Astrocyte (in vitro differentiated cells and primary cell): ENCODE data around the gene ZNF155. TPM values are rescaled to one million over a fixed set of nuclear protein-coding genes. Genes with fewer than 3 reads are reported as not detected.
A peak's percentile ranks its signal among the peaks of the same experiment; 100 is the strongest.

Source experiments
- DNase-seq: peaks from one replicate; pipeline ENCODE4 v3.0.0-alpha.2; 2010; ENCODE audit warnings: low read depth
- FAIRE-seq: peaks from 2 replicates; lab custom pipeline; 2011; peaks lifted over from hg19 to GRCh38; lab: Jason Lieb, UNC
- H2AFZ ChIP-seq: 2 replicates; pipeline ENCODE4 v1.6.0; 2012; ENCODE audit warnings: low read depth, low read length, inconsistent platforms
- H3K27ac ChIP-seq: 2 replicates; pipeline ENCODE4 v1.5.1; 2011; ENCODE audit warnings: low read depth, low read length, inconsistent platforms
- H3K27me3 ChIP-seq: 2 replicates; pipeline ENCODE4 v1.6.0; 2011; ENCODE audit warnings: low read length, inconsistent platforms; ENCODE audit not compliant: insufficient read depth
- H3K36me3 ChIP-seq: 2 replicates; pipeline ENCODE4 v1.5.1; 2011; ENCODE audit warnings: low read length, inconsistent platforms; ENCODE audit not compliant: insufficient read depth
- H3K4me1 ChIP-seq: 2 replicates; pipeline ENCODE4 v1.5.1; 2011; ENCODE audit warnings: low read length, inconsistent platforms; ENCODE audit not compliant: insufficient read depth
- H3K4me2 ChIP-seq: 2 replicates; pipeline ENCODE4 v1.6.0; 2012; ENCODE audit warnings: low read length, inconsistent platforms
- H3K4me3 ChIP-seq: 2 replicates; pipeline ENCODE4 v1.5.1; 2011; ENCODE audit warnings: low read depth, mild to moderate bottlenecking, low read length, inconsistent platforms; ENCODE audit not compliant: insufficient read depth
- H3K79me2 ChIP-seq: 2 replicates; pipeline ENCODE4 v1.6.0; 2012; ENCODE audit warnings: mild to moderate bottlenecking, low read length, inconsistent platforms; ENCODE audit not compliant: insufficient read depth
- H3K9ac ChIP-seq: 2 replicates; pipeline ENCODE4 v1.6.0; 2012; ENCODE audit warnings: mild to moderate bottlenecking, low read length, inconsistent platforms
- H3K9me3 ChIP-seq: 2 replicates; pipeline ENCODE4 v1.5.1; 2012; ENCODE audit warnings: low read depth, mild to moderate bottlenecking, low read length, inconsistent platforms; ENCODE audit not compliant: insufficient read depth
- H4K20me1 ChIP-seq: 2 replicates; pipeline ENCODE4 v1.6.0; 2012; ENCODE audit warnings: low read length, inconsistent platforms; ENCODE audit not compliant: insufficient read depth
- H3K27ac Mint-ChIP-seq: one replicate; pipeline ENCODE4 v1.8.0; 2021; ENCODE audit warnings: mild to moderate bottlenecking, mixed read lengths; ENCODE audit not compliant: unreplicated experiment
- H3K27me3 Mint-ChIP-seq: one replicate; pipeline ENCODE4 v1.8.0; 2021; ENCODE audit warnings: low read depth, mixed read lengths; ENCODE audit not compliant: unreplicated experiment
- H3K36me3 Mint-ChIP-seq: one replicate; pipeline ENCODE4 v1.8.0; 2021; ENCODE audit warnings: low read depth, mixed read lengths; ENCODE audit not compliant: unreplicated experiment
- H3K4me1 Mint-ChIP-seq: one replicate; pipeline ENCODE4 v1.8.0; 2021; ENCODE audit warnings: low read depth, mixed read lengths; ENCODE audit not compliant: unreplicated experiment
- H3K4me3 Mint-ChIP-seq: one replicate; pipeline ENCODE4 v1.8.0; 2021; ENCODE audit warnings: mild to moderate bottlenecking, moderate library complexity, mixed read lengths; ENCODE audit not compliant: unreplicated experiment
- H3K9me3 Mint-ChIP-seq: one replicate; pipeline ENCODE4 v1.8.0; 2021; ENCODE audit warnings: mild to moderate bottlenecking, mixed read lengths; ENCODE audit not compliant: unreplicated experiment
- EZH2 ChIP-seq: IDR thresholded peaks from 2 replicates; pipeline ENCODE4 v1.6.1; 2012; ENCODE audit warnings: mild to moderate bottlenecking, low read length, inconsistent platforms; ENCODE audit not compliant: insufficient read depth
- total RNA-seq: library from RNA; stranded (reverse); gene quantifications from 2 replicates; pipeline ENCODE4 v1.2.1, GENCODE V29; 2021
- TF ChIP-seq, protein P1 (sequence below): IDR thresholded peaks from 2 replicates; pipeline ENCODE4 v1.5.1; 2011; ENCODE audit warnings: low read depth, mild to moderate bottlenecking, inconsistent platforms, low read length, moderate library complexity; ENCODE audit not compliant: insufficient read depth

ZNF155 gene
- total RNA-seq, 1 donor from 2014 or later = 6.2 TPM

DNA sequence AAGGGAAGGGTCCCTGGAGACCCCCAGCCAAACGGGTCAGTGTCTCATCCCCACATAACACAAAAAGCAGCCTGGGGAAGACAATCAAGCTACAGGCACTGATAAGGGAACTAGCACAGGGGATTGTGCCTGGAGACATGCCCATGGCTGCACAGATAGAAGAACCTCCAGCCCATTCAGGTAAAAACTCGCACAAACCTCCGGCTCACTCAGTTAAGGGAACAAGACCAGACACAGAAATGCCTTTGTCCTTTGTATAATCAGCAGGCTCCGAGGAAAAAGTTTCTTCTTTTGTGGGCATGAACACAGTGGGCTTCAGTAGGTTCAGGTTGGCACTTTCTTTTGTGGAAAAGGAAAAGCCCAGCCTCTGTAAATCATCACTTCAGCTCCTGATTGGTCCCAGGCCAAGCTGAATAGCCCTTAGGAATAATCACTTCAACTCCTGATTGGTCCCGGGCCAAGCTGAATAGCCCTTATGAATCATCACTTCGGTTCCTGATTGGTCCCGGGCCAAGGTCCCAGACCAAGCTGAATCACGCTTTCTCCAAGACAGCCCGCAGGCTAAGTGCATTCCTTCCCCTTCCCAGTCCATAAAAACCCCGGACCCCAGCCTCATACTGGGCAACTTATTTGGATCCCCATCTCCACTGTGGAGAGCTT lies 13.8 kb downstream of the ZNF155 start:
- Histone ChIP-seq H4K20me1 (no peaks in the 10 kb centered on the region), H2AFZ (no peak overlapping the region), H3K9ac (no peak overlapping the region), H3K27me3 (no peaks in the 10 kb centered on the region), H3K27ac (no peak overlapping the region), H3K79me2 (no peaks in the 10 kb centered on the region), H3K4me1 (no peaks in the 10 kb centered on the region), H3K36me3 (peaks cover 27% of the 10 kb centered on the region), H3K9me3 (peaks cover 20% of the 10 kb centered on the region), H3K4me2 (no peak overlapping the region), H3K4me3 (no peak overlapping the region)
- Mint-ChIP-seq H3K4me1 (no peaks in the 10 kb centered on the region), H3K36me3 (peaks cover 26% of the 10 kb centered on the region), H3K27me3 (no peaks in the 10 kb centered on the region), H3K4me3 (no peak overlapping the region), H3K9me3 (peaks cover 4% of the 10 kb centered on the region), H3K27ac (no peak overlapping the region)
- FAIRE-seq (no peak), DNase-seq (peak; percentile 46)
- TF ChIP-seq EZH2 = no peak
- TF ChIP-seq, protein P1, sequence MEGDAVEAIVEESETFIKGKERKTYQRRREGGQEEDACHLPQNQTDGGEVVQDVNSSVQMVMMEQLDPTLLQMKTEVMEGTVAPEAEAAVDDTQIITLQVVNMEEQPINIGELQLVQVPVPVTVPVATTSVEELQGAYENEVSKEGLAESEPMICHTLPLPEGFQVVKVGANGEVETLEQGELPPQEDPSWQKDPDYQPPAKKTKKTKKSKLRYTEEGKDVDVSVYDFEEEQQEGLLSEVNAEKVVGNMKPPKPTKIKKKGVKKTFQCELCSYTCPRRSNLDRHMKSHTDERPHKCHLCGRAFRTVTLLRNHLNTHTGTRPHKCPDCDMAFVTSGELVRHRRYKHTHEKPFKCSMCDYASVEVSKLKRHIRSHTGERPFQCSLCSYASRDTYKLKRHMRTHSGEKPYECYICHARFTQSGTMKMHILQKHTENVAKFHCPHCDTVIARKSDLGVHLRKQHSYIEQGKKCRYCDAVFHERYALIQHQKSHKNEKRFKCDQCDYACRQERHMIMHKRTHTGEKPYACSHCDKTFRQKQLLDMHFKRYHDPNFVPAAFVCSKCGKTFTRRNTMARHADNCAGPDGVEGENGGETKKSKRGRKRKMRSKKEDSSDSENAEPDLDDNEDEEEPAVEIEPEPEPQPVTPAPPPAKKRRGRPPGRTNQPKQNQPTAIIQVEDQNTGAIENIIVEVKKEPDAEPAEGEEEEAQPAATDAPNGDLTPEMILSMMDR = no peak

DNA sequence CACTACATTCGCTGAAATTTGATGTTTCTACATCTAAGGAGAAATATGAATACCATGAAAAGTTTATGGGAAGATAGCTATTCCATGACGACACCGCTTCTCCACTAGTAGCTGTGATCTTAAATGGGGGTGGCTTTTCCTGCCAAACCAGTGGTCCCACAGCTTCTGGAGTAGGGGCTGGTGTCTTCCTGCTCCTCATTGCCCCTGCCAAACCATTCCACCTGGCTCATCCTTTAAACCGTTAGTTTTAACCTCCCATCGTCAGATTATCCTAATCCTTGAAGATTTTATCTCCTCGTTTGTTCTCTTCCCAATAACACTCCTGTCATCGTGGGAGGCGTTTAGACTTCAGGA lies 18.2 kb downstream of the ZNF155 start:
- peaks cover 5% of the 10 kb centered on the region for H3K4me1 Mint-ChIP-seq
- Histone ChIP-seq H2AFZ (peak overlapping the region; percentile 95), H3K9ac (peak overlapping the region; percentile 83), H3K9me3 (peaks cover 6% of the 10 kb centered on the region), H3K4me1 (peaks cover 8% of the 10 kb centered on the region), H3K79me2 (peaks cover 16% of the 10 kb centered on the region), H3K36me3 (no peaks in the 10 kb centered on the region), H4K20me1 (no peaks in the 10 kb centered on the region), H3K4me3 (peak overlapping the region; percentile 88), H3K27ac (peak overlapping the region; percentile 78), H3K4me2 (peak overlapping the region; percentile 95), H3K27me3 (no peaks in the 10 kb centered on the region)
- H3K27me3 Mint-ChIP-seq = no peaks in the 10 kb centered on the region
- H3K9me3 Mint-ChIP-seq = peaks cover 5% of the 10 kb centered on the region
- H3K36me3 Mint-ChIP-seq = peaks cover 13% of the 10 kb centered on the region
- TF ChIP-seq, protein P1 = no peak
- no peak for TF ChIP-seq EZH2
- H3K27ac Mint-ChIP-seq = peak overlapping the region; percentile 76
- DNase-seq (peak; percentile 11), FAIRE-seq (no peak)
- H3K4me3 Mint-ChIP-seq = peak overlapping the region; percentile 100
